Measurements from ENCODE around the gene LRRN2.

Gene LRRN2

DNA sequence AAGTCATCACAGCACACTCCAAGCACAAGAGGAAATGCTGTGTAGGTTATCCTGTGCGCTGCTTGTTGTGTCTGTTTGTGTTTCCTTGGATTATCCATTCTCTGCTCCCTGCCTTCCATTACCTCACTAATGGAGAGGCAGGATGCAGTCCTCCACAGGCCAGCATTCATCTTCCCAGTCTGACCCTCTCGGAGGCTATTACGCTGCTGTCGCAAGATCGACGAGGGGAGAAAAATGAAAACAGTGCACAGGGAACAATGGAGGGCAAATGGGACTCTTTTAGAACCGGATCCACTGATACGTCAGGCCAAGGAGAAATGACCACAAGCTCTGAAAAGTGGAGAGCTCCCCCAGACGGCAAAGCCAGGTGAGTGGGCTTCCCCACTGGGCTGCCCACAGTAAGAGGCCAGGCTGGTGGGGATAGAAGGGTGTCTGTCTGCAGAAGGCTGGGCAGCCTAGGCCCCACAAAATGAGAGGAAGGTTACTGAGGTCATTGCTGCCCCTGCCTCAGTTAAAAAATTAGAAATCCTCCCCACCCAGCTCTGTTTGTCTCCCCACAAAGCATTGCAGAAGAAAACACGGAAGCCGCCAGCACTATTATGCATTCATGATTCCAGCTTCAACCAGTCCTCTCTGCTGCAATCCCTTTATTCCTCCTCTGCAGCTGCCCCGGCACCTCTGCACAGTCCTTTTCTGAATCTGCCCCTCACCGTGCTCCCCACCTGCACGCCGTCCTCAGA, 21.7 kb downstream of the LRRN2 start:
- DNase-seq (ENCODE audit: low read depth in 2 of 2), result no peak

DNA sequence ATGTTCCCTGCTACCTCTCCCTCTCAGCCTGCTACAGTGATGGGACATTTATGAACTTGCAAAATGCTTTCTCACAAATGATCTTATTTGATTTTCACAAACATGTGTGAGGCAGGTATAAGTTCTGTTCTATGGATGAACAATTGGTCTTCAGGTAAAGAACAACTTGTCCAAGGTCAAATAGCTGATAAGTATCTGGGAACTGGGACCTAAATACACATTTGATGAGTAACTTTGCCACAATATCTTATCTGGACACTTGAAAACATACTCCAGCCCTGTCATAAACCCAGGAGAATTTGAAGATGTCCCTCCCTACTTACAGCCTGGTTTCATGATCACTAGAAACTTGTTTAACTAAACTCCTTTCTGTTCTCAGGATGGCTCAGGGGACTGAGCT, 23.0 kb downstream of the LRRN2 start:
- no peak for DNase-seq (ENCODE audit: low read depth in 2 of 2)

DNA sequence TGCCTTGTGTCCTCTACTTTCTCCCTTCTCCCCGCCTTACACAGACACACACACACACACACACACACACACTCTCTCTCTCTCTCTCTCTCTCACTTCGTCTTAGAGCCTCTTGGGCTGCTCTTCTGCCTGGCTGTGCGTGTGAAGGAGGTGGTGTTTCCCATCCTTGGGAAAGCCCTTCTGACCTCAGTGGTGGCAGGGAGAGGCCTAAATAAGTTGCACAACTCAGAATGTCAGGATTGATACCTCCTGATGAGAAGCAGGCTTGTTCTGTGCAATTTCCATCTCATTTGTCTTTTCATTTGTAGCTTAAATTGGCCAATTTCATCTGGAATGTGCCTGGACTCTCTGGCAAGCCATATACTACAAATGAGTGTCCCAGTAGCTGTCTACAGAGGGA, 25.0 kb downstream of the LRRN2 start:
- no peak for DNase-seq (ENCODE audit: low read depth in 2 of 2)

DNA sequence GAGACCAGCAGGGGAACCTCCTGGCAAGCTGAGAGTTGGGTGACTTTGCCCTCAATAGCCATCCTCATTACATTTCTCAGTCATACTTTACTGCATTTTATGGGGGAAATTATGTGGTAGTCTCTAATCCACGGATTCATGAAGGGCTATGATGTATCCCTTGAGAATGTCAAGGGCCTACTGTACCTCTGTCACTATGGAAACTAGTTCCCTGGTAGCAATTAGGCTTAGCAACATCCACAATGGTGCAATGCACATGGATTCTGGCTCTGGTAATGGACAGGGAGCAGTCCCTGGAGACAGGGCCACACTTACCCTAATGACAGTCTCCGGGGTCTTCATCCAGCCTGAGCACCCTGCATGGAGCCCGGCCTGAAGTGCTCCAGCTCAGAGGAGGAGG, 26.5 kb downstream of the LRRN2 start:
- no peak for DNase-seq (ENCODE audit: low read depth in 2 of 2)

DNA sequence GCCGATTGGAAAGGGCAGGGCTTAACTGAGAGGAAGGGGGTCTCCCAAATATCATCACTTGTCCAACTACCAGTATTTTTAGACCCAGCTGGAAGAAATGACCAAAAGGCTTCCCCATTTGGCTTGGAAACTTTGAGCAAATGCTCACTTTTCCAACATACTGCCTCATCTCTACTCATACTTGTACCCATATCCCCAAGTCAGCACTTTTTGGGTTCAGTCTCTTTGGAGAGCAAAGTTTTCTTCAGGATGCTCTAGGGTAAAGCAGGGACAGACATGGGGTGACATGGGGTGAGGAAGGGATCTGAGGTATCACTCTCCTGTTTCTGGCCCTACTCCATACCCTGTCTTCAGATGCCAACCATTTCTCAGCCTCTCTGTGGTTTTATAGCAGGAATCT, 27.2 kb downstream of the LRRN2 start:
- no peak for DNase-seq (ENCODE audit: low read depth in 2 of 2)

DNA sequence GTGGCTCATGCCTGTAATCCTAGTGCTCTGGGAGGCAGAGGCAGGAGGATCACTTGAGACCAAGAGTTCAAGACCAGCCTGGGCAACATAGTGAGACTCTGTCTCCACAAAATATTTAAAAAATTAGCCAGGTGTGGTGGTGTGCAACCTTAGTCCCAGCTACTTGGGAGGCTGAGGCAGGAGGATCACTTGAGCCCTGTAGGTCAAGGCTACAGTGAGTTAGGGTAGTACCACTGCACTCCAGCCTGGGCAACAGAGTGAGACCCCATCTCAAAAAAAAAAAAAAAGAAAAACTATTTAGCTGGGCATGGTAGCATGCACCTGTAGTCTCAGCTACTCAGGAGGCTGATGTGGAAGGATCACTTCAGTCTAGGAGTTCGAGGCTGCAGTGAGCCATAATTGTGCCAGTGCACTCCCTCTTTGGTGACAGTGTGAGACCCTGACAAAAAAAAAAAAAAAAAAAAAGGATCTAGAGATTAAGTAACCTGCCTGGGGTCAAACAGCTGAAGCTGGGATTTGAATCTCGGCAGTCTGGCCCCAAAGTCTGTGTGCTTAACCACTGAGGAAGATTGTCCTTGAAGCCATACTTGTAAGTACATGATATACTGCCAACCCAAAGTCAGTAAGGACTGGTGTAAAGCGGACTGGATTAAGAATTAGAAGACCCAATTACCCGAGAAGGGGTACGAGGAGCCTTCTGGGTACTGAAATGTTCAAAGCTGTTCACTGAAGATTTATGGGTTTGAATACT, 31.8 kb downstream of the LRRN2 start:
- no peak for DNase-seq (ENCODE audit: low read depth in 2 of 2)

DNA sequence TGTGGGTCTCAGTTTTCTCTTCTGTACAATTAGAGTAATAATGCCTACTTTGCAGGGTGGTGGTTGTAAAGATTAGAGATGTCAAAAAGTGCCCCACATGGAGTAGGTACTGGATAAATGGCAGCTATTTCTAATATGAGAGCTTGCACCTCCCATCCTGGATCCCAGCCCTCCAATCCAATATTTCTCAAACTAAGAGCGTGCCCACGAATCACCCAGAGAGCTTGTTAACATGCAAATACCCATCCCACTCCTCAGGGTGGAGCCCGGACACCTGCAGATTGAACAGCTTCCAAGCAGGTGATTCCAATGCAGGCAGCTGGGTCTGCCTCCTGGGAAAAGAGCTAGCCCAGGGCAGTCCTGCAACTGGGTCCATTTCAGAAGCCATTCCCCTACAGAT, 33.0 kb downstream of the LRRN2 start:
- DNase-seq (ENCODE audit: low read depth in 2 of 2), result no peak

DNA sequence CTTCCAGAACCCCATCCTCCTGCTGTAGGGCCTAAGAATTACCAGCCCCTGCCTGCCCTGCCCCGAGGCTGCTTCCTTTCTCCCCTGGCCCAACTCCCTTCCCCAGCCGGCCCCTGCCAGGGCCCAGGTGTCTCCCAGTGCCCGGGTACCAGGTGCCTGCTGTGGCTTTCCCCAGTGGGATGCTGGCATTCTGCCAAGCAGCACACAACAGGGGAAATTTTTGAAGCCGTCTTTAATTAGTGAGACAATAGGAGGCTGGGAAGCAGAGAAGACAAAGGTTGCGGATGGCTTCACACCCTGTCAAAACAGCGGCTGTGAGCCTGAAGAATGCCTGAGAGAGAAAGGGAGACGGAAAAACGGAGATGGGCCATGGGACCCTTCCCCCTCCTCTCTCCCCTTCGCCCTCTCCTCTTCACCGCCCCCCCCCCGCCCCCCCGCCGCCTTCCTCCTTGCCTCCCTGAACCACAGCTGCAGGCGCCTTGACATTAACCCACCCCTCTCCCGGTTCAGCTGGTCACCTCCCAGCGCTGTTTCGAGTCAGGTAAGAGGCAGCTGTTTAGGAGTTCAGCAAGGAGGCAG, 33.6 kb downstream of the LRRN2 start:
- DNase-seq (ENCODE audit: low read depth in 2 of 2), result no peak

DNA sequence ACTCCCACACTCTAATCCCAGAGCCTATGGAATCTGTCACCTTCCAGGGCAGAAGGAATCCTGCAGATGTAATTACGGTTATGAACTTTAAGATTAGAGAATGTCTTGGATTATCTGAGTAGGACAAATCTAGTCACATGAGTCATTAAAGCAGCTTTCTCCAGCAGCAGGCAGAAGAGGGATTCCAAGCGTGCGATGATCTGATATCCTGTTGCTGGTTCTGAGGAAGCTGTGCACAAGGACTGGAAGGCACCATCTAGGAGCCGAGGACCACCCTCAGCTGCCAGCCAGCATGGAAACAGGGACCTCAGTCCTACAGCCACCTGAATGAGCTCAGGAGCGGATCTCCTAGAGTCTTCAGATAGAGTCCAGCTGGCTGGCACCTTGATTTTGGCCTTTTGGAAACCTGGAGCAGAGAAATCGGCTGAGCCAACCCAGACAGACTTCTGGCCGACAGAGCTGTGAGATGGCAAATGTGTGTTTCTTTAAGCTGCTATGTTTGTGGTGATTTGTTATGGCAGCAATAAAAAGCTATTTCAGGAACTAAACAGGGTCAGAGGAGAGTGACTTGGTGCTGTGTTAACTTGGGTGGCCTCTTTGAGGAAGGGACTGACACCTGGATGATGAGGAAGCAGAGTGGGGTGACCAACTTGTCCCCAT, 34.5 kb downstream of the LRRN2 start:
- no peak for DNase-seq (ENCODE audit: low read depth in 2 of 2)

DNA sequence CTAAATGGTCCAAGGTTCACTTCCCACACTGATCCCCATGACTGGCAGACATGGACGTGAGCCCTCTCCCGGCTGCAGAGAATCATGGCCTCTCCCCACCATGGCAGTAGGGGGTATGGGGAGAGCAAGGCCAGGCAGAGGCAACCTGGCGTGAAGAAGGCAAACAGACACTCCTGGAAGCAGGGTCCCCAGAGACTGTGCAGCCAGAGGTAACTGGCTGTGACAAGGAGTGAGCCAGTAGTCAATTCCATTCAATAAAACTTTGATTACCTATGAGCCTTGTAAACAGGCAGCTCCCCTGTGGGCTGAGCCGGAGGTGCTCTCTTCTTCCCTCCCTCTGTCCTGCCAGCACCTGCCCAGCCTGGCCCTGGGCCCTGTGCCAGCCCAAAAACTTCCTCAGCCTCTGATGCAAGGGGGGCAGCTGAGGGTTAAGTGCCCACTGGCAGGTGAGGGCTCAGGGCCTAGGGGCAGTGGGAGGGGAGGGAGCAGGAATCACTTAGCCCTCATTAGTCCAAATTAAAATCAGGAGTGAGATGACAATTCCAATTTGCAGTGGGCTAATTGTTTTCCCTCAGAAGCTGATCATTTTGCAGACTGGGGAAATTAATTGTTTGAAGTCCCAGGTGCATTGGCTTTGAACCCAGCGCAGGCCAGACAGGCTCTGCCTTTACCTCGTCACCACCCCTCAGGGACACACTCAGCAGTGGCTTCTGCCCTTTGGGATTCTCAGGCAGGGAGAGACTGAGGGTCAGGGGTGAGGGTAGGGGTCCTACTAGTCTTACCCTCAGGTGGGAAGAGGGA, 35.6 kb downstream of the LRRN2 start:
- DNase-seq (ENCODE audit: low read depth in 2 of 2), result no peak

DNA sequence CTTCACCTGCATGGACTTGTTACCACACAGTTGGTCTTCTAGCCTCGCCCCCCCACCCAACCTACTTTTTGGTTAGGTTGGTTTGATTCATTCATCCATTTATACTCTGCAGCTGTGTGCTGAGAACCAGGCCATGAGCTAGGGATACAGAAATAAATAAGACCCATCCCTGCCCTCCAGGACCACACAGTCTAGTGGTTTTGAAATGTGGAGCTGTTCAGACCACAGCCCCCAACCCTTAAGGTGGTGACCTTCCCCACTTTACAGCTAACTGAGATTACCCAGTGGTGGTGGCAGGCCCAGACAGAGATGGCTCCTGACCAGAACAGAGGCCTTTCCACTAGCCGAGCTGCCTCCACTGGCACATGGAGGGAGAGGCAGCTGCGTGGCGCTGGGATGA, 37.0 kb downstream of the LRRN2 start:
- DNase-seq (ENCODE audit: low read depth in 2 of 2), result no peak

DNA sequence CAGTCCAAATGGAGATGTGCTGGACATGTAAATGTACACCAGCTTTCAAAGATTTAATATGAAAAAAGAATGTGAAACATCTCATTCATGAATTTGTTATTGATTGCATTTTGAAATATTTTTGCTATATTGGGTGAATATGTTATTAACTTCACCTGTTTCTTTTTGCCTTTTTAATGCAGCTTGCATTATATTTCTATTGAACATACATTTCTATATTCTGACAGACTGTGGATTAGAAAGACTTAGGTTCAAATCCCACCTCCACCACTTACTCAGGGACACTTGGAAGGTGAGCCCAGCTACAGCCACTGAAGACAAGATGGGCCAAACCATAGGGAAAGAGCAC, 37.8 kb downstream of the LRRN2 start:
- no peak for DNase-seq (ENCODE audit: low read depth in 2 of 2)

DNA sequence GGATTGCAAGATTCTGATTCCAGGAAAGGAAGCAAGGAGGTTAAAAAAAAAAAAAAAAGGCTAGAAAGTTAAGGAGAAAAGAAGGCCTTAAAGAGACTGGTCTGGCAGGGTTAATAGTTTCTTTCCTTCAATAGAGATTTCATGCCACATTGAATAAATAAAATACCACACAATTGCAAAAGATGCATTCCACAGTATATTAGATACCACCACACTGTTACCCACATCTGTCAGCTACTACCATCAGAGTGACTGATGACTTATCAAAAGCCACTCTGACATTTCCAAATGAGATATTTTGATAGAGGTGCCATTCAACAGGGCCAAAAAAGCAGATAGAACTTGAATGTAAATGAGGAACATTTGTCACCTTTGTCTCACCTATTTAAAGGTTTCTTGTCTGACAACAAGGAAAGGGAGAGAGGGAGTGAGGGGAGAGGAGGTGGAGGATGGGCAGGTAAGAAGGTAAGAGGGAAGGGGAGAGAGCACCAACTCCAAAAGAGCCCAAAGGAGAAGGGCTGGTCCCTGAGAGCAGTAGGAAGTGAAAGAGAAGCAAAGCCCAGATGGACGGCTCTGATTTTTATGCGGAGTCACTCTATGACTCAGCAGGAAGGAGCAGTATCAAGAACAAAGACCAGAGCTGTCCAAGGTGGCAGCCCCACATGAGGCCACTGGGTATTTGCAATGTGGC, 38.3 kb downstream of the LRRN2 start:
- no peak for DNase-seq (ENCODE audit: low read depth in 2 of 2)

DNA sequence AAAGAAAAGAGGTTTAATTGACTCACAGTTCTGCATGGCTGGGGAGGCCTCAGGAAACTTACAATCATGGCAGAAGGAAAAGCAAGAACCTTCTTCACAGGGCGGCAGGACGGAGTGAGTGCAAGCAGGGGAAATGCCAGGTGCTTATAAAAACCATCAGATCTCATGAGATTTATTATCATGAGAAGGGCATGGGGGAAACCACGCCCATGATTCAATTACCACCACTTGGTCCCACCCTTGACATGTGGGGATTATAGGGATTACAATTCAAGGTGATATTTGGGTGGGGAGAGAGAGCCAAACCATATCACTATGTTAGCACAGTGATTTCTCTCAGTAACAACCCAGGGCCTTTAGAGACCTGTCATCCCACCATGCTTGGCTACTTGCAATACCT, 39.9 kb downstream of the LRRN2 start:
- DNase-seq (ENCODE audit: low read depth in 2 of 2), result no peak

DNA sequence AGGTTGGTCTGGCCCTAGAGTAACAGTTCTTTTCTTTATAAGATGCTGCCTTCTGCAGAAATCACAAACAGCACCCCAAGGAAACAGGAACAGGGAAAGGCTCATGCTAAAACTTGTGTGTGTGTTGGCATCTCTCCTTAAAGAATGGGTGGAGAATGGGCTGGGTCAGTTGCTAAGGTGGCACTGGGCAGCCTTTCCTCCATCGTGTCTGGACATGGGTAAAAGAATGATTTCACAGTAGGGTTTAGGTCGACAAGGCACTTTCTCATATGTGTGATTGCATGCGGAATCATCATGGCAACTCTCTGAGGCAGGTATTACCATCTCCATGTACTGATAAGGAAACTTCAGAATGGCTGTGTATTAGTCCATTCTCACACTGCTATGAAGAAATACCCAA, 40.3 kb downstream of the LRRN2 start:
- DNase-seq (ENCODE audit: low read depth in 2 of 2), result no peak

DNA sequence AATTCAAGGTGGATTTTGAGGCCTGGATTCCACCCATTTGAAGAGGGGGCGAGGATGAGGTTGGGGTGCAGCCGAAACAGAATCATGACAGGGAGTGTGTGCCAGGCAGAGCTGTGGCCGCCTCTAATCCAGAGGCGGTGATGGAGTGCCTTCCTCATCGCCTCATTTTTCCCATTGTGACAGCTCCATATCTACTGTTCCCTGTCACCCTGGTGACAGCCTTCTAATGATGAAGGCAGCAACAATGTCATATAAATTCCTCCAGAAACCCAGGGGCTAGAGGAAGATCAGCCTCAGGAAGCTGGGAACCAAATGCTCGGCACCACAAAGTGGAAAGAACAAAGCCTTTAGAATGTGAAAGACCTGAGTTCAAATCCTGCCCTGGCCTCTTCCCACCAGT, 42.0 kb downstream of the LRRN2 start:
- DNase-seq (ENCODE audit: low read depth in 2 of 2), result no peak

DNA sequence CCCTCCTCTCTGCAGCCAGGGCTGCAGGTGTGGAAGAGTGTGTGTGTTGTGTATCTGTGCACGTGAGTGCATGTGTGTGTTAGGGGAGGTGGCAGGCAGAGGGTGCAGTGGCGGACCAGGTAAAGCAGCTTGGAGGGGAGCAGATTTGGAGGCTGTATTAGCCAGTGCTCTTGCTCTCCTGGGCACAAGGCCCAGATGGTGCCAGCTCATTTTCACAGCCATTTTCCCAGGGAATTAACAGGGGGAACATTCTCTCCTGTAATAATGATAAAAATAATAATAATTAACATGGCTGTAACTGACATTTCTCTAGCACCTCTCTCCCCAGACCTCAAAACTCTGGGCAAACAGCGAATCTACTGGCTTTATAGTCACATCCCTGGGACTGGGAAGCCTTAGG, 43.6 kb downstream of the LRRN2 start:
- DNase-seq (ENCODE audit: low read depth in 2 of 2), result no peak

DNA sequence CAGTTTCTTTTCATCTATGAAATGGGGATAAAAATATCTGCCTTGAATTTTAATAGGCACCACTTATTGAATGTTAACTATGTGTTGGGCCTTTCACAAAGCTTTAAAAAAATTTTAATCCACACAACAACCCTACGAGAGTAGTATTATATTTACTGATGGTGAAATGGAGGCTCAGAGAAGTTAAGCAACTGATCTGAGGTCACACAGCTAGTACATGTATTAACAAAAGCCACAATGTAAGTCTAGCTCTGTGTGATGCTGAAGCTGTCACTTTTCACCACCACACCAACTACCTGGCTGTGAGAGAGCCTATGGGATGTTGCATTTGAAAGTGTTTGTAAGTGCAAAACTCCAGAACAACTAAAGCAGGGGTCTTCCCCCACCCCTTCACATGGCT, 44.1 kb downstream of the LRRN2 start:
- DNase-seq (ENCODE audit: low read depth in 2 of 2), result no peak

DNA sequence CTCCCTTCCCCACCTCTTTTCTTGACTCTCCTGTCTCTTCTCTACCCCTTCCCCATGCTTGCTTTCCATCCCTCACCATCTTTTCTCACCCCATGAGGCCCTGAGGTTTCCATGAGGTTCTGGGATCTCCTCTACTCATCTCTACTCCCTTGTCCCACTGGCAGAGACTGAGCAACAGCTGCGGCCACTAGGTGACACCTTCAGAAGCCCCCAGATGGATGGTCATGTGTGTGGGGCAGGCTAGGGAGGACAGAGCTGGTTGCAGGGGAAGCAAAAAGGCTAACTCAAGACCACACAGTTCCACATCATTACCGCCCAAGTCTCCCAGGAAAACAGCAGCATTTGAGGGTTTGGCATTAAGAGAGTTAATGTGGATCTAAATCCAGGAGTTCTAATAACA, 45.0 kb downstream of the LRRN2 start:
- DNase-seq (ENCODE audit: low read depth in 2 of 2), result no peak

DNA sequence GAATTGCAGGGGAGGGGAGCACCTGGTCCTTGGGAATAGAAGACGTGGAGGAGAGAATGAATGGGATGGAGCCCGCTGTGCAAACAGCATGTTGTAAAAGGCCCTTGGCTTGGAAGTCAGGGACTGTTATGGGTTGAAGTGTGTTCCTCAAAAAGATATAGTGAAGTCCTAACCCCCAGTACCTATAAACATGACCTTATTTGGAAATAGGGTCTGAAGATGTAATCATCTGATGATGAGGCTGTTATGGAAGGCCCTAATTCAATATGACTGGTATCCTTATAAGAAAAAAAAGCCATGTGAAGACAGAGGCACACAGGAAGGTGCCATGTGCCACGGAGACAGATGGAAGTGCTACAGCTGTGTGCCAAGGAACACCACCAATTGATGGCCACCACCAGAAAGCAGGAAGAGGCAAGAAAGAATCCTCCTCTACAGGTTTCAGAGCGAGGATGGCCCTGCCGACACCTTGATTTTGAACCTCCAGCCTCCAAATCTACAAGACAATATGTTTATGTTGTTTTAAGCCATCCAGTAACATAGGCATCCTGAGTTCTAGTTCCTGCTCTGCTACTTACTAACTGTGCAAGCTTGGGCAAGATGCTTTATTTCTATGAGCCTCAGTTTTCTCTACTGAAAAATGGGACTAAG, 51.2 kb downstream of the LRRN2 start:
- DNase-seq (ENCODE audit: low read depth in 2 of 2), result no peak

DNA sequence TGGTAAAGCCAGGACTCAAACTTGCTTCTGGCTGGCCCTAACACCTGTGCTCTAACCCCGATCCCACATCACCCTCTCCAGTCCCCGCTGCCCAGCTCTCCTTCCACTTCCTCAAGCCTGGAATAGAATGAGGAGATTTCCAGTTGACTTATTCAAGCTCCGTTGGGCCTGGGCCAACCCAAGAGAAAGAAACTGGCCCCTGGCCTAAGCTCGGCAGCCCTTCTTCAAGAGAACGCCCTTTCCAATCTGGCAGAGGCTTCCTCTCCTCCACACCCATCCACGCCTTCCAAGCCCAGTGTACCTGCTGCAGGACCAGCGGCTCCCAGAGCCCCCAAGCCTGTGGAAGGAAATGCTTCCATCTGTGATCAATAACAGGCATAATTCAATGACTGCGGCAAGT, 51.9 kb downstream of the LRRN2 start:
- DNase-seq (ENCODE audit: low read depth in 2 of 2), result no peak
